ENCODE data around the gene TENM3. TPM values are rescaled to one million over a fixed set of nuclear protein-coding genes. Genes with fewer than 3 reads are reported as not detected.

TENM3 gene
- total and polyA plus RNA-seq, 2 experiments from 2014 or later: 16.1 to 70.9 TPM

- H2AFZ ChIP-seq: no peak overlapping the region
- no peaks in the 10 kb centered on the region for H3K27me3 ChIP-seq
- H3K27ac ChIP-seq: no peak overlapping the region
- no peak overlapping the region for H3K4me3 ChIP-seq
- H3K4me2 ChIP-seq: no peak overlapping the region
- no peaks in the 10 kb centered on the region for H3K79me2 ChIP-seq
- WGBS (ENCODE audit: low lambda C conversion rate, missing lambda C conversion rate): 76% methylated on average over 8 of the region's 8 CpGs
- no peaks in the 10 kb centered on the region for H3K36me3 ChIP-seq (replicated peaks; ENCODE audit: insufficient read depth, low read depth)
- H3K9me3 ChIP-seq (ENCODE audit: low read depth): no peaks in the 10 kb centered on the region
- H3K4me1 ChIP-seq (ENCODE audit: insufficient read depth): no peaks in the 10 kb centered on the region
- TF ChIP-seq EZH2 (IDR thresholded peaks at IDR 0.05; ENCODE audit: borderline replicate concordance) (no peak), CTCF (IDR thresholded peaks at IDR 0.05; ENCODE audit: poor library complexity) (no peak), EZH2phosphoT487 (IDR thresholded peaks at IDR 0.05; ENCODE audit: low read depth, severe bottlenecking, unreplicated experiment) (no peak)
- DNase-seq (ENCODE audit: low spot score): no peak
- no peaks in the 10 kb centered on the region for H3K9me2 ChIP-seq (replicated peaks; ENCODE audit: insufficient read depth)
- H4K20me1 ChIP-seq (ENCODE audit: insufficient read depth, poor library complexity, severe bottlenecking): no peaks in the 10 kb centered on the region
Measured at GRCh38 chr4:182640932-182641331, 397.7 kb downstream of the TENM3 start.

GRCh38 chr4:182642831-182643230 is 399.6 kb downstream of the TENM3 start:
- Histone ChIP-seq H3K27me3 (no peaks in the 10 kb centered on the region), H3K27ac (no peak overlapping the region), H3K9me3 (ENCODE audit: low read depth) (no peaks in the 10 kb centered on the region), H3K4me3 (no peak overlapping the region), H3K79me2 (no peaks in the 10 kb centered on the region), H3K4me2 (no peak overlapping the region), H2AFZ (no peak overlapping the region), H3K4me1 (ENCODE audit: insufficient read depth) (no peaks in the 10 kb centered on the region), H4K20me1 (ENCODE audit: insufficient read depth, poor library complexity, severe bottlenecking) (no peaks in the 10 kb centered on the region), H3K9me2 (replicated peaks; ENCODE audit: insufficient read depth) (no peaks in the 10 kb centered on the region), H3K36me3 (replicated peaks; ENCODE audit: insufficient read depth, low read depth) (no peaks in the 10 kb centered on the region)
- no peak for DNase-seq (ENCODE audit: low spot score)
- TF ChIP-seq CTCF (IDR thresholded peaks at IDR 0.05; ENCODE audit: poor library complexity): no peak
- no peak for TF ChIP-seq EZH2phosphoT487 (IDR thresholded peaks at IDR 0.05; ENCODE audit: low read depth, severe bottlenecking, unreplicated experiment)
- TF ChIP-seq EZH2 (IDR thresholded peaks at IDR 0.05; ENCODE audit: borderline replicate concordance): no peak
- WGBS (ENCODE audit: low lambda C conversion rate, missing lambda C conversion rate): 87% methylated on average over 2 of the region's 2 CpGs

GRCh38 chr4:182643801-182644682 is 400.8 kb downstream of the TENM3 start:
- no peaks in the 10 kb centered on the region for H3K79me2 ChIP-seq
- no peaks in the 10 kb centered on the region for H3K27me3 ChIP-seq
- TF ChIP-seq CTCF (IDR thresholded peaks at IDR 0.05; ENCODE audit: poor library complexity): no peak
- no peak for TF ChIP-seq EZH2 (IDR thresholded peaks at IDR 0.05; ENCODE audit: borderline replicate concordance)
- no peak for TF ChIP-seq EZH2phosphoT487 (IDR thresholded peaks at IDR 0.05; ENCODE audit: low read depth, severe bottlenecking, unreplicated experiment)
- H3K4me3 ChIP-seq: no peak overlapping the region
- H3K27ac ChIP-seq: no peak overlapping the region
- H3K4me2 ChIP-seq: no peak overlapping the region
- no peaks in the 10 kb centered on the region for H3K36me3 ChIP-seq (replicated peaks; ENCODE audit: insufficient read depth, low read depth)
- H4K20me1 ChIP-seq (ENCODE audit: insufficient read depth, poor library complexity, severe bottlenecking): no peaks in the 10 kb centered on the region
- WGBS (ENCODE audit: low lambda C conversion rate, missing lambda C conversion rate): 84% methylated on average over 7 of the region's 7 CpGs
- H3K9me2 ChIP-seq (replicated peaks; ENCODE audit: insufficient read depth): no peaks in the 10 kb centered on the region
- H3K9me3 ChIP-seq (ENCODE audit: low read depth): no peaks in the 10 kb centered on the region
- no peak for DNase-seq (ENCODE audit: low spot score)
- H3K4me1 ChIP-seq (ENCODE audit: insufficient read depth): no peaks in the 10 kb centered on the region
- H2AFZ ChIP-seq: no peak overlapping the region

Data from hepatocyte (in vitro differentiated cells).